HCT116 (cell line): Measurements from ENCODE around the gene SCOC. TPM values are rescaled to one million over a fixed set of nuclear protein-coding genes. Genes with fewer than 3 reads are reported as not detected.

Source experiments
- ATAC-seq: fragments of 200-7000 bp; cut with Tn5 transposase; 2 replicates; pipeline ENCODE4 v1.9.1; 2020; ENCODE audit warnings: mild to moderate bottlenecking, moderate library complexity
- BruUV-seq: library from RNA; stranded (reverse); fragments of 400-500 nt; replicated peaks from 2 replicates; lab custom pipeline; 2021; lab: Mats Ljungman, UMichigan
- CTCF ChIA-PET: fragments of 300-600 bp; sonication (Branson Sonifier 250); formaldehyde crosslinking; loops from one replicate; lab custom pipeline; 2021; ENCODE audit warnings: antibody characterized with exemption; lab: Charles Lee
- POLR2A ChIA-PET: fragments of 300-600, 350-600 bp; sonication (Branson Sonifier 250); formaldehyde crosslinking; loops from one replicate; lab custom pipeline; 2021; ENCODE audit warnings: antibody characterized with exemption; lab: Charles Lee
- RAD21 ChIA-PET, 2 experiments: fragments of 300-600 bp; sonication (Branson Sonifier 250); formaldehyde crosslinking; loops; one replicate each; lab custom pipeline; 2023; ENCODE audit warnings: low total read pairs in 2 of 2; ENCODE audit not compliant: uncharacterized antibody in 2 of 2, unreplicated experiment in 2 of 2, low non-redundant PET in 1 of 2; lab: Charles Lee
- DNase-seq: peaks from one replicate; pipeline ENCODE4 v3.0.0-alpha.2; 2010; ENCODE audit warnings: low read depth, low spot score
- H2AFZ ChIP-seq: fragments of 200-600 bp; shearing (Covaris generic), sonication (generic); 2 replicates; pipeline ENCODE4 v1.6.1; 2017; ENCODE audit warnings: low read depth, mixed run types, mixed read lengths, antibody characterized with exemption, low read length; ENCODE audit not compliant: poor library complexity, severe bottlenecking
- H3K27ac ChIP-seq: 2 replicates; pipeline ENCODE4 v1.5.1; 2012; ENCODE audit warnings: low read depth, low read length
- H3K27me3 ChIP-seq: fragments of 200-600 bp; sonication (generic); 2 replicates; pipeline ENCODE4 v1.6.1; 2016; ENCODE audit warnings: mixed run types, low read length, mixed read lengths; ENCODE audit not compliant: insufficient read depth
- H3K36me3 ChIP-seq, 2 experiments: fragments of 200-500 bp in 1 of 2; fragments of 200-600 bp in 1 of 2; sonication (Bioruptor generic) in 1 of 2; sonication (generic) in 1 of 2; 2 replicates each; pipeline versions ENCODE4 v1.5.1 to v1.6.1; 2014 to 2016; ENCODE audit warnings: low read length in 2 of 2, inconsistent platforms in 1 of 2, mixed read lengths in 1 of 2, mixed run types in 1 of 2; ENCODE audit not compliant: insufficient read depth in 2 of 2, control insufficient read depth in 1 of 2
- H3K4me1 ChIP-seq, 2 experiments: fragments of 200-600 bp in 1 of 2; sonication (generic) in 1 of 2; 2 replicates each; pipeline versions ENCODE4 v1.5.1 to v1.6.1; 2012 to 2017; ENCODE audit warnings: low read length in 2 of 2, inconsistent platforms in 1 of 2, mild to moderate bottlenecking in 1 of 2, mixed read lengths in 1 of 2, mixed run types in 1 of 2, moderate library complexity in 1 of 2; ENCODE audit not compliant: insufficient read depth in 2 of 2, control insufficient read depth in 1 of 2
- H3K4me2 ChIP-seq: fragments of 200-600 bp; sonication (generic); 2 replicates; pipeline ENCODE4 v1.6.1; 2017; ENCODE audit warnings: mixed run types, low read length, mixed read lengths
- H3K4me3 ChIP-seq, 2 experiments: fragments of 200-600 bp in 1 of 2; sonication (generic) in 1 of 2; replicated peaks in 1 of 2; 2 replicates each; pipeline ENCODE4 v1.5.1; 2011 to 2016; ENCODE audit warnings: low read length in 2 of 2, control low read depth in 1 of 2, low read depth in 1 of 2, mild to moderate bottlenecking in 1 of 2, mixed read lengths in 1 of 2, mixed run types in 1 of 2
- H3K79me2 ChIP-seq: fragments of 200-600 bp; sonication (generic); 2 replicates; pipeline ENCODE4 v1.6.1; 2017; ENCODE audit warnings: mild to moderate bottlenecking, mixed run types, low read length, moderate library complexity, mixed read lengths; ENCODE audit not compliant: insufficient read depth
- H3K9ac ChIP-seq: fragments of 200-600 bp; sonication (generic); 2 replicates; pipeline ENCODE4 v1.6.1; 2016; ENCODE audit warnings: low read length, mixed read lengths
- H3K9me2 ChIP-seq: fragments of 200-600 bp; sonication (generic), shearing (Covaris generic); 2 replicates; pipeline ENCODE4 v1.6.1; 2017; ENCODE audit warnings: mixed run types, mild to moderate bottlenecking, moderate library complexity; ENCODE audit not compliant: insufficient read depth
- H3K9me3 ChIP-seq, 2 experiments: fragments of 200-500 bp in 1 of 2; fragments of 200-600 bp in 1 of 2; sonication (Bioruptor generic) in 1 of 2; sonication (generic) in 1 of 2; 2 replicates each; pipeline ENCODE4 v1.6.1; 2014 to 2017; ENCODE audit warnings: low read length in 2 of 2, mixed read lengths in 2 of 2, inconsistent platforms in 1 of 2, low read depth in 1 of 2, mild to moderate bottlenecking in 1 of 2, mixed run types in 1 of 2, moderate library complexity in 1 of 2; ENCODE audit not compliant: control insufficient read depth in 1 of 2, insufficient read depth in 1 of 2
- H4K20me1 ChIP-seq: fragments of 200-600 bp; sonication (generic), shearing (Covaris generic); 2 replicates; pipeline ENCODE4 v1.6.1; 2017; ENCODE audit warnings: mixed run types, mild to moderate bottlenecking, moderate library complexity; ENCODE audit not compliant: insufficient read depth
- ATF3 ChIP-seq: IDR thresholded peaks from 2 replicates; pipeline ENCODE4 v1.6.1; 2012
- CEBPB ChIP-seq: IDR thresholded peaks from 2 replicates; pipeline ENCODE4 v1.6.1; 2012; ENCODE audit warnings: low read depth
- EGR1 ChIP-seq: IDR thresholded peaks from 2 replicates; pipeline ENCODE4 v1.6.1; 2012; ENCODE audit warnings: low read depth
- EZH2 ChIP-seq: fragments of 200-600 bp; sonication (generic); IDR thresholded peaks from 2 replicates; pipeline ENCODE4 v1.6.1; 2017; ENCODE audit warnings: antibody characterized with exemption, mixed run types
- EZH2phosphoT487 ChIP-seq: fragments of 200-600 bp; IDR thresholded peaks from 2 replicates; pipeline ENCODE4 v1.6.1; 2018; ENCODE audit warnings: antibody characterized with exemption, borderline replicate concordance
- FOSL1 ChIP-seq: IDR thresholded peaks from 2 replicates; pipeline ENCODE4 v1.6.1; 2012; ENCODE audit warnings: low read depth
- POLR2A ChIP-seq: IDR thresholded peaks from 2 replicates; pipeline ENCODE4 v1.7.0; 2011; ENCODE audit warnings: borderline replicate concordance; ENCODE audit not compliant: insufficient read depth, insufficient read length; ENCODE audit errors: extremely low read depth
- POLR2AphosphoS5 ChIP-seq: IDR thresholded peaks from 2 replicates; pipeline ENCODE4 v1.6.1; 2011; ENCODE audit warnings: mild to moderate bottlenecking, low read depth, low read length, moderate library complexity
- SP1 ChIP-seq: IDR thresholded peaks from 2 replicates; pipeline ENCODE4 v1.6.1; 2012; ENCODE audit warnings: low read depth
- SRF ChIP-seq: IDR thresholded peaks from 2 replicates; pipeline ENCODE4 v1.6.1; 2012; ENCODE audit warnings: low read depth
- TCF7L2 ChIP-seq: IDR thresholded peaks from 2 replicates; pipeline ENCODE4 v1.7.0; 2011; ENCODE audit warnings: borderline replicate concordance, inconsistent platforms; ENCODE audit not compliant: insufficient read depth, insufficient read length; ENCODE audit errors: extremely low read depth
- YY1 ChIP-seq: IDR thresholded peaks from 2 replicates; pipeline ENCODE4 v1.6.1; 2011; ENCODE audit warnings: low read length, low read depth, moderate library complexity, mild to moderate bottlenecking; ENCODE audit not compliant: insufficient replicate concordance; ENCODE audit errors: extremely low read depth
- ZFX ChIP-seq: fragments of 450-650 bp; IDR thresholded peaks from 2 replicates; pipeline ENCODE4 v1.6.1; 2017
- intact Hi-C: fragments of 100-400 bp; cut with micrococcal nuclease; formaldehyde crosslinking; loops from 2 replicates; pipeline ENCODE4 v1.10.0; 2022
- total RNA-seq: library from RNA; stranded (reverse); gene quantifications from one replicate; pipeline ENCODE4 v1.2.1, GENCODE V29; 2021; ENCODE audit not compliant: unreplicated experiment
- TF ChIP-seq, protein P1 (sequence below): IDR thresholded peaks from 2 replicates; pipeline ENCODE4 v1.6.1; 2012; ENCODE audit warnings: low read depth

Gene SCOC
- total RNA-seq, 1 experiment from 2014 or later = 52.2 TPM

DNA sequence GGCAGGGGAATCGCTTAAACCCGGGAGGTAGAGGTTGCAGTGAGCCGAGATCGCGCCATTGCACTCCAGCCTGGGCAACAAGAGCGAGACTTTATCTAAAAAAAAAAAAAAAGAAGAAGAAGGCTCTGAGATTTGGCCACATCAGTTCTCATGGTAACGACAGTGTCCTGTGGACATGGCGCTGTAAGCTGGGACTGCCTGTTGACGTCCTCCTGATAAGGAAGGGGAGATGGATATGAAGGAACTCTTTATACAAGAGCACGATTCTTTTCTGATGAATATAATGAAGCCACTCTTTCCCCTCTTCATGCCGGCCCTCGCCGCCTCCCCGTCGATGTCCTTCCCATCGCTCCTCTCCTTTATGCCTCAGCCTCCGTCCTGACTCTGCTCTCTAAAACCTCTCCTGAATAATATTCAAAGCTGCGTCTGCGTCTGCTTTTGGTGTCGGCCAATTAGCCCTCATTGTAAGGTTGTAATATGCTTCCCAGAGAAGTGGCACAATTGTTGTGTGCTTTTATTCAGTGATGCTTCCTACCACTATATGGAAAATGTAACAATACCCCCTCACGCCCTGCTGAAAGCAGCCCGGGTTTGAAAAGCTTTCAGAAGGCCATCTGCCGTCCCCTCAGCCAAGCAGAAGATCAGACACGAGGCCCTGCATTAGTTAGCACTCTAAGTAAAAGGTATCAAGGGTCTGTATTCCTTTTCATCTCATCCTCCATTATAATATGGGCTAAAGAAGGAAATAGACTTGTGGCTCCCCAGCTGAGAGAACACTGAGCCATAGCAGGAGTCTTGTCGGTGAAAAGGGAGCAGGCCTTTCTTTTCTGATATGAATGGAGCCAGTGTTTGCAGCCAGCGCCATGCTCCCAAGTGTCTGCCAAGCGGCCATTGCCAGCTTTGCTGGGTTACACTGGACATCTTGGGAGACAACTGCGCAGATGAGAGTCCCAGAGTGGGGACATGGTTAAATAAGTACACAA is 22.1 kb upstream of the SCOC start (continued):
- TF ChIP-seq CEBPB = no peak
- TF ChIP-seq ZFX = no peak

DNA sequence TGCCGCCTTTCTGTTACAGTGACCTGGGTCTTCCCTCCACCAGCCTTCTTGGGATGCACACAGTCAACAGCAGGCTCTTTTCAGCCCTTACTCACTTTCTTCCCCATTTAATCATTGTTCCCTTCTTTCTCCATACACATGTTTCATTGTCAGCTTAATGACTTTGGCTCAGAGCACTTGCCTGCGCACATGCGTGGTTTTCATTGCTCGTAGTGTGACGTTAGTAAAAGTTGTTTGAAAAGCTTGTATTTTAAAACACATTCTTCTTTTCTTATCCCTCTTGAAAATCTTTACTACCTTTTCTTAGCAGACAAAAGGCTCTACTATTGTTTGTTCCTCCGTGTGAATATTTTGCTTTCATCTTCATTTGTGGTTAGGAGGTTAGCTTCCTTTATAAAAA is 19.7 kb upstream of the SCOC start:
- no peaks in the 10 kb centered on the region for H3K36me3 ChIP-seq
- intact Hi-C loops = no loop called here
- no peak overlapping the region for H3K27ac ChIP-seq
- RAD21 ChIA-PET = no interaction called here
- H3K9me3 ChIP-seq = no peaks in the 10 kb centered on the region
- ATAC-seq (no peak), DNase-seq (no peak)
- no peaks in the 10 kb centered on the region for H3K9me2 ChIP-seq
- H3K4me3 ChIP-seq = no peak overlapping the region
- POLR2A ChIA-PET = no interaction called here
- H3K27me3 ChIP-seq = no peaks in the 10 kb centered on the region
- CTCF ChIA-PET = no interaction called here
- TF ChIP-seq POLR2A = no peak
- TF ChIP-seq SRF = no peak
- TF ChIP-seq FOSL1 = no peak
- TF ChIP-seq CEBPB = no peak
- H3K4me2 ChIP-seq = no peak overlapping the region
- H3K9ac ChIP-seq = no peak overlapping the region
- H3K4me1 ChIP-seq = no peaks in the 10 kb centered on the region
- no peaks in the 10 kb centered on the region for H4K20me1 ChIP-seq
- no peak overlapping the region for H2AFZ ChIP-seq
- no peaks in the 10 kb centered on the region for H3K79me2 ChIP-seq
- no TSS peak for BruUV-seq

DNA sequence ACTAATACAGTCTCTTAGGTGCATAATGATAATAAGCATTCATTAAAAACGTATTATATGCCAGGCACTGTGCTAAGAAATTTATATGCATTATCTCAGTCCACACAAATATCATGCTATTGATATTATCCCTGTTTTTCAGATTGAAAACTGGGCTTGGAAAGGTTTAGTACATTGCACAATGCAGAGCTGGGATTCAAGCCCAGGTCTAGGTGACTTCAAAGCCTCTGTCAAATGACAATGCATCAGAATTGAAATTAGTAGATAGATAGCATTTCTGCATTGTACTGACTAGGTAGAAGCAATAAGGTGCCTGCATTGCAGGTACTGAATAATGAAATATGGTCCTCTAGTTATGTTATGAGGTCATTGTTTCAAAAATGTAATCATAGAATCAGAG is 18.2 kb upstream of the SCOC start:
- no peaks in the 10 kb centered on the region for H3K4me1 ChIP-seq
- H2AFZ ChIP-seq = no peak overlapping the region
- intact Hi-C loops = no loop called here
- no peaks in the 10 kb centered on the region for H3K36me3 ChIP-seq
- no peaks in the 10 kb centered on the region for H3K27me3 ChIP-seq
- no peaks in the 10 kb centered on the region for H3K9me2 ChIP-seq
- H3K4me3 ChIP-seq = no peak overlapping the region
- CTCF ChIA-PET = interaction anchor here (1.6 kb wide), 1 partner anchor 698 kb away, joined by 5 read pairs; no protein-coding TSS in a partner anchor
- BruUV-seq = no TSS peak
- H3K79me2 ChIP-seq = no peaks in the 10 kb centered on the region
- no peak overlapping the region for H3K4me2 ChIP-seq
- no peak overlapping the region for H3K27ac ChIP-seq
- ATAC-seq (no peak), DNase-seq (no peak)
- TF ChIP-seq TCF7L2 (no peak), ZFX (no peak), YY1 (no peak), EZH2phosphoT487 (no peak), POLR2A (no peak), SRF (no peak), SP1 (no peak), EGR1 (no peak), EZH2 (no peak), POLR2AphosphoS5 (no peak), FOSL1 (no peak), ATF3 (no peak)
- TF ChIP-seq, protein P1, sequence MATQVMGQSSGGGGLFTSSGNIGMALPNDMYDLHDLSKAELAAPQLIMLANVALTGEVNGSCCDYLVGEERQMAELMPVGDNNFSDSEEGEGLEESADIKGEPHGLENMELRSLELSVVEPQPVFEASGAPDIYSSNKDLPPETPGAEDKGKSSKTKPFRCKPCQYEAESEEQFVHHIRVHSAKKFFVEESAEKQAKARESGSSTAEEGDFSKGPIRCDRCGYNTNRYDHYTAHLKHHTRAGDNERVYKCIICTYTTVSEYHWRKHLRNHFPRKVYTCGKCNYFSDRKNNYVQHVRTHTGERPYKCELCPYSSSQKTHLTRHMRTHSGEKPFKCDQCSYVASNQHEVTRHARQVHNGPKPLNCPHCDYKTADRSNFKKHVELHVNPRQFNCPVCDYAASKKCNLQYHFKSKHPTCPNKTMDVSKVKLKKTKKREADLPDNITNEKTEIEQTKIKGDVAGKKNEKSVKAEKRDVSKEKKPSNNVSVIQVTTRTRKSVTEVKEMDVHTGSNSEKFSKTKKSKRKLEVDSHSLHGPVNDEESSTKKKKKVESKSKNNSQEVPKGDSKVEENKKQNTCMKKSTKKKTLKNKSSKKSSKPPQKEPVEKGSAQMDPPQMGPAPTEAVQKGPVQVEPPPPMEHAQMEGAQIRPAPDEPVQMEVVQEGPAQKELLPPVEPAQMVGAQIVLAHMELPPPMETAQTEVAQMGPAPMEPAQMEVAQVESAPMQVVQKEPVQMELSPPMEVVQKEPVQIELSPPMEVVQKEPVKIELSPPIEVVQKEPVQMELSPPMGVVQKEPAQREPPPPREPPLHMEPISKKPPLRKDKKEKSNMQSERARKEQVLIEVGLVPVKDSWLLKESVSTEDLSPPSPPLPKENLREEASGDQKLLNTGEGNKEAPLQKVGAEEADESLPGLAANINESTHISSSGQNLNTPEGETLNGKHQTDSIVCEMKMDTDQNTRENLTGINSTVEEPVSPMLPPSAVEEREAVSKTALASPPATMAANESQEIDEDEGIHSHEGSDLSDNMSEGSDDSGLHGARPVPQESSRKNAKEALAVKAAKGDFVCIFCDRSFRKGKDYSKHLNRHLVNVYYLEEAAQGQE = no peak
- RAD21 ChIA-PET = no interaction called here
- H3K9ac ChIP-seq = no peak overlapping the region
- H3K9me3 ChIP-seq = no peaks in the 10 kb centered on the region
- POLR2A ChIA-PET = no interaction called here
- H4K20me1 ChIP-seq = no peaks in the 10 kb centered on the region
